H1 (cell line): ENCODE measurements around the gene COQ9. TPM values are rescaled to one million over a fixed set of nuclear protein-coding genes. Genes with fewer than 3 reads are reported as not detected.

Experiments used
- CTCF ChIA-PET: fragments of 300-600 bp; sonication (Branson Sonifier 250); formaldehyde crosslinking; loops from one replicate; lab custom pipeline; 2021; ENCODE audit not compliant: partially characterized antibody; lab: Charles Lee
- POLR2A ChIA-PET: fragments of 300-600 bp; sonication (Branson Sonifier 250); formaldehyde crosslinking; loops from one replicate; lab custom pipeline; 2021; ENCODE audit warnings: inconsistent platforms; ENCODE audit not compliant: partially characterized antibody; lab: Charles Lee
- DNase-seq, 2 experiments: peaks; one replicate each; pipeline versions ENCODE4 v3.0.0 to v3.0.0-alpha.2; 2010 to 2022; ENCODE audit warnings: low spot score in 2 of 2, low read depth in 1 of 2, mixed read lengths in 1 of 2
- FAIRE-seq: peaks from 2 replicates; lab custom pipeline; 2011; peaks lifted over from hg19 to GRCh38; lab: Jason Lieb, UNC
- H2AFZ ChIP-seq: 2 replicates; pipeline ENCODE4 v1.8.1; 2012; ENCODE audit warnings: low read length, inconsistent platforms
- H2AK5ac ChIP-seq: 2 replicates; pipeline ENCODE4 v1.6.1; 2013; ENCODE audit warnings: low read depth, low read length
- H2BK120ac ChIP-seq: replicated peaks from 2 replicates; pipeline ENCODE3; 2013; ENCODE audit warnings: low read depth, low read length, inconsistent platforms
- H2BK12ac ChIP-seq: 2 replicates; pipeline ENCODE4 v1.6.1; 2013; ENCODE audit warnings: low read depth, low read length
- H2BK15ac ChIP-seq: 2 replicates; pipeline ENCODE4 v1.6.1; 2013; ENCODE audit warnings: low read length
- H2BK20ac ChIP-seq: 2 replicates; pipeline ENCODE4 v1.6.1; 2013; ENCODE audit warnings: low read length
- H2BK5ac ChIP-seq: 2 replicates; pipeline ENCODE4 v1.6.1; 2013; ENCODE audit warnings: low read depth, low read length
- H3K14ac ChIP-seq: 2 replicates; pipeline ENCODE4 v1.6.1; 2013; ENCODE audit warnings: inconsistent platforms; ENCODE audit not compliant: insufficient read length
- H3K18ac ChIP-seq: 2 replicates; pipeline ENCODE4 v1.6.1; 2013; ENCODE audit warnings: low read length; ENCODE audit errors: extremely low read depth
- H3K23ac ChIP-seq: 2 replicates; pipeline ENCODE4 v1.6.1; 2013; ENCODE audit warnings: inconsistent platforms; ENCODE audit not compliant: insufficient read length
- H3K23me2 ChIP-seq: 2 replicates; pipeline ENCODE4 v1.6.1; 2013; ENCODE audit warnings: low read depth, low read length
- H3K27ac ChIP-seq: 2 replicates; pipeline ENCODE4 v1.6.1; 2011; ENCODE audit warnings: low read depth, low read length, inconsistent platforms
- H3K27me3 ChIP-seq, 4 experiments: replicated peaks in 1 of 4; 1 replicate in 1 of 4; 2 replicates in 3 of 4; pipeline versions ENCODE4 v1.6.1 to v1.8.1; 2011 to 2013; ENCODE audit warnings: low read length in 3 of 4, mild to moderate bottlenecking in 3 of 4, inconsistent platforms in 2 of 4, mixed read lengths in 2 of 4, moderate library complexity in 1 of 4; ENCODE audit not compliant: control insufficient read depth in 3 of 4, insufficient read depth in 3 of 4; ENCODE audit errors: extremely low read depth in 1 of 4
- H3K36me3 ChIP-seq, 4 experiments: 2 replicates each; pipeline versions ENCODE4 v1.6.1 to v1.8.1; 2011 to 2013; ENCODE audit warnings: mild to moderate bottlenecking in 4 of 4, low read length in 3 of 4, moderate library complexity in 2 of 4, control low read depth in 1 of 4, inconsistent platforms in 1 of 4; ENCODE audit not compliant: insufficient read depth in 4 of 4, control insufficient read depth in 2 of 4
- H3K4ac ChIP-seq: replicated peaks from 2 replicates; pipeline ENCODE3; 2013; ENCODE audit warnings: low read length, low read depth, mixed read lengths, inconsistent platforms; ENCODE audit not compliant: insufficient read length
- H3K4me1 ChIP-seq, 4 experiments: replicated peaks in 1 of 4; 1 replicate in 1 of 4; 2 replicates in 3 of 4; pipeline versions ENCODE4 v1.6.1 to v1.8.1; 2011 to 2013; ENCODE audit warnings: low read length in 3 of 4, inconsistent platforms in 2 of 4, mixed read lengths in 1 of 4; ENCODE audit not compliant: insufficient read depth in 4 of 4, control insufficient read depth in 3 of 4
- H3K4me2 ChIP-seq, 2 experiments: 2 replicates each; pipeline versions ENCODE4 v1.6.1 to v1.8.1; 2011 to 2013; ENCODE audit warnings: low read depth in 2 of 2, low read length in 2 of 2, control low read depth in 1 of 2, inconsistent platforms in 1 of 2, mild to moderate bottlenecking in 1 of 2; ENCODE audit not compliant: insufficient read depth in 1 of 2
- H3K4me3 ChIP-seq, 4 experiments: fragments of 200-600, 300-600 bp in 1 of 4; sonication (generic), shearing (Covaris generic), sonication (Bioruptor Twin) in 1 of 4; 2 replicates each; pipeline versions ENCODE4 v1.5.1 to v1.8.1; 2011 to 2016; ENCODE audit warnings: low read length in 4 of 4, low read depth in 3 of 4, control low read depth in 2 of 4, inconsistent platforms in 2 of 4, mild to moderate bottlenecking in 2 of 4, mixed read lengths in 1 of 4, moderate library complexity in 1 of 4; ENCODE audit not compliant: insufficient read depth in 2 of 4; ENCODE audit errors: extremely low read depth in 1 of 4
- H3K56ac ChIP-seq: replicated peaks from 2 replicates; pipeline ENCODE3; 2013; ENCODE audit warnings: low read depth, mild to moderate bottlenecking, mixed read lengths, low read length, inconsistent platforms; ENCODE audit not compliant: insufficient read length
- H3K79me1 ChIP-seq: 2 replicates; pipeline ENCODE4 v1.6.1; 2013; ENCODE audit warnings: low read depth, low read length, control low read depth
- H3K79me2 ChIP-seq, 2 experiments: 2 replicates each; pipeline versions ENCODE4 v1.6.1 to v1.8.1; 2012 to 2013; ENCODE audit warnings: low read length in 2 of 2, mild to moderate bottlenecking in 2 of 2, inconsistent platforms in 1 of 2; ENCODE audit not compliant: insufficient read depth in 2 of 2, control insufficient read depth in 1 of 2
- H3K9ac ChIP-seq, 4 experiments: replicated peaks in 1 of 4; 1 replicate in 1 of 4; 2 replicates in 3 of 4; pipeline versions ENCODE4 v1.6.1 to v1.8.1; 2011 to 2013; ENCODE audit warnings: low read depth in 3 of 4, low read length in 3 of 4, control low read depth in 2 of 4, mild to moderate bottlenecking in 2 of 4, moderate library complexity in 2 of 4, inconsistent platforms in 1 of 4; ENCODE audit errors: extremely low read depth in 1 of 4
- H3K9me3 ChIP-seq, 2 experiments: 2 replicates each; pipeline versions ENCODE4 v1.6.1 to v1.8.1; 2012 to 2013; ENCODE audit warnings: mild to moderate bottlenecking in 2 of 2, moderate library complexity in 2 of 2, control low read depth in 1 of 2, inconsistent platforms in 1 of 2, low read depth in 1 of 2, low read length in 1 of 2, mixed read lengths in 1 of 2; ENCODE audit not compliant: insufficient read depth in 2 of 2
- H4K20me1 ChIP-seq, 2 experiments: replicated peaks in 1 of 2; 2 replicates each; pipeline versions ENCODE3 to v1.8.1; 2011 to 2013; ENCODE audit warnings: inconsistent platforms in 2 of 2, low read length in 2 of 2, mild to moderate bottlenecking in 1 of 2; ENCODE audit not compliant: insufficient read depth in 2 of 2, control insufficient read depth in 1 of 2
- H4K5ac ChIP-seq: 2 replicates; pipeline ENCODE4 v1.6.1; 2013; ENCODE audit warnings: low read length, low read depth, mixed read lengths, inconsistent platforms; ENCODE audit not compliant: insufficient read length
- H4K8ac ChIP-seq: 2 replicates; pipeline ENCODE4 v1.8.0; 2013; ENCODE audit warnings: mild to moderate bottlenecking, moderate library complexity, low read length, inconsistent platforms; ENCODE audit not compliant: insufficient read depth; ENCODE audit errors: extremely low read depth
- H4K91ac ChIP-seq: replicated peaks from 2 replicates; pipeline ENCODE3; 2013; ENCODE audit warnings: low read length, mixed read lengths, inconsistent platforms; ENCODE audit not compliant: insufficient read length
- CHD1 ChIP-seq: IDR thresholded peaks from 2 replicates; pipeline ENCODE4 v1.6.1; 2012; ENCODE audit warnings: low read depth, low read length, improper control_type of control experiment
- GTF2F1 ChIP-seq: IDR thresholded peaks from 2 replicates; pipeline ENCODE4 v1.6.1; 2012; ENCODE audit warnings: low read depth, low read length, improper control_type of control experiment, borderline replicate concordance
- HDAC6 ChIP-seq: IDR thresholded peaks from one replicate; pipeline ENCODE4 v1.7.1; 2012; ENCODE audit warnings: low read depth, mild to moderate bottlenecking, inconsistent platforms, low read length, moderate library complexity
- SIX5 ChIP-seq: IDR thresholded peaks from 2 replicates; pipeline ENCODE4 v1.6.1; 2011; ENCODE audit warnings: mild to moderate bottlenecking, low read depth, low read length
- TAF7 ChIP-seq: optimal IDR thresholded peaks from 2 replicates; pipeline ENCODE3; 2011; ENCODE audit warnings: low read depth, mild to moderate bottlenecking, inconsistent platforms, low read length, moderate library complexity, borderline replicate concordance
- TBP ChIP-seq: IDR thresholded peaks from 2 replicates; pipeline ENCODE4 v1.6.1; 2011; ENCODE audit warnings: low read depth, low read length, improper control_type of control experiment
- WGBS, 2 experiments: shearing (Covaris generic) in 1 of 2; methylation state at CpG; one replicate each; pipeline versions ENCODE4 v1.1.6 to v1.1.7; 2013 to 2015; ENCODE audit warnings: low lambda C conversion rate in 2 of 2, mixed read lengths in 2 of 2, inconsistent platforms in 1 of 2, low coverage in 1 of 2, missing lambda C conversion rate in 1 of 2; ENCODE audit not compliant: insufficient replicate concordance in 2 of 2, insufficient coverage in 1 of 2, insufficient read length in 1 of 2; ENCODE audit errors: extremely low coverage in 1 of 2, missing lambda C conversion rate in 1 of 2; 5-methylcytosine and 5-hydroxymethylcytosine counted together
- polyA plus RNA-seq, 7 experiments: library from polyadenylated mRNA; depleted of rRNA in 3 of 7; stranded (reverse) in 5 of 7; unstranded in 2 of 7; fragments of >200 nt in 5 of 7; fragments of 200-250 nt in 2 of 7; gene quantifications; 1 replicate in 5 of 7; 2 replicates in 1 of 7; 4 replicates in 1 of 7; pipeline versions ENCODE4 v1.2.1 to v1.2.3, GENCODE V29; 2011 to 2013; ENCODE audit warnings: missing spikeins in 2 of 7, mixed read lengths in 2 of 7
- total RNA-seq: library from RNA; stranded (reverse); fragmentation: NEBNext Ultra II Directional; extraction: Animal tissue kit (Norgen Biotek cat#: 25700); gene quantifications from 2 replicates; pipeline ENCODE4 v1.2.1, GENCODE V29; 2021

The COQ9 gene
- total and polyA plus RNA-seq, 2 of the 8 experiments (the other 6 are each of a cell fraction or from before 2014, with no cell fraction given) = 33.3 to 60.3 TPM

- no peak overlapping the region for H3K4me3 ChIP-seq
- no peaks in the 10 kb centered on the region for H3K9me3 ChIP-seq
- no peak overlapping the region for H3K18ac ChIP-seq
- no peak overlapping the region for H2BK5ac ChIP-seq
- no peak overlapping the region for H3K14ac ChIP-seq
- H3K23me2 ChIP-seq = no peaks in the 10 kb centered on the region
- no peak overlapping the region for H2BK20ac ChIP-seq
- H2AK5ac ChIP-seq = no peak overlapping the region
- no peak overlapping the region for H2BK12ac ChIP-seq
- no peaks in the 10 kb centered on the region for H4K20me1 ChIP-seq
- H4K5ac ChIP-seq = no peak overlapping the region
- POLR2A ChIA-PET = interaction anchor here (0.9 to 1.6 kb wide), 4 partner anchors 10 to 95 kb away, joined by 3 to 6 read pairs (median 4); partner anchors contain the start of genes CIAPIN1 and COQ9
- H3K9ac ChIP-seq = no peak overlapping the region
- H3K36me3 ChIP-seq = peaks cover 19 to 63% (median 54%) of the 10 kb centered on the region in 4 experiments; a peak in 7 of 8 replicates
- no peaks in the 10 kb centered on the region for H3K79me1 ChIP-seq
- no peak overlapping the region for H3K56ac ChIP-seq
- no peak overlapping the region for H3K27ac ChIP-seq
- TF ChIP-seq SIX5 (no peak), GTF2F1 (no peak), TAF7 (no peak), TBP (no peak), CHD1 (no peak), HDAC6 (no peak)
- no peak overlapping the region for H2BK120ac ChIP-seq
- H2AFZ ChIP-seq = no peak overlapping the region
- WGBS, 2 experiments = 96% methylated on average over 3 of the region's 3 CpGs; no CpG with 5 or more reads in 1 of the 2 experiments
- H3K4ac ChIP-seq = no peak overlapping the region
- H2BK15ac ChIP-seq = no peak overlapping the region
- H3K4me2 ChIP-seq = no peak overlapping the region
- H3K27me3 ChIP-seq = no peaks in the 10 kb centered on the region
- no peak overlapping the region for H4K91ac ChIP-seq
- FAIRE-seq (no peak), DNase-seq (no peak)
- CTCF ChIA-PET = interaction anchor here (1.0 to 4.4 kb wide), 4 partner anchors 11 to 109 kb away, joined by 3 to 34 read pairs (median 5); no protein-coding TSS in a partner anchor
- no peaks in the 10 kb centered on the region for H3K79me2 ChIP-seq
- H4K8ac ChIP-seq = no peak overlapping the region
- no peaks in the 10 kb centered on the region for H3K4me1 ChIP-seq
- H3K23ac ChIP-seq = no peak overlapping the region
Observed at GRCh38 chr16:57432989-57433388, 14.3 kb upstream of the COQ9 start.
